Activated CD4-positive, alpha-beta T cell treated with anti-CD3 and anti-CD28 coated beads, Interleukin-2, amount 50 U/mL, for 48 hours (primary cell): ENCODE measurements around the gene ROR1.

ENCODE experiments used
- DNase-seq, 2 experiments: peaks; one replicate each; pipeline ENCODE4 v3.0.0-alpha.2; 2020

The ROR1 gene

GRCh38 chr1:64038965-64039364 is 265.1 kb downstream of the ROR1 start:
- DNase-seq, result no peak

GRCh38 chr1:64039390-64039926 is 265.6 kb downstream of the ROR1 start:
- no peak for DNase-seq

- no peak for DNase-seq
Observed at GRCh38 chr1:64041371-64042131, 267.7 kb downstream of the ROR1 start.

GRCh38 chr1:64042331-64043100 is 268.7 kb downstream of the ROR1 start:
- no peak for DNase-seq

GRCh38 chr1:64043288-64043687 is 269.5 kb downstream of the ROR1 start:
- no peak for DNase-seq

GRCh38 chr1:64043976-64044375 is 270.2 kb downstream of the ROR1 start:
- no peak for DNase-seq

GRCh38 chr1:64046243-64046642 is 272.4 kb downstream of the ROR1 start:
- DNase-seq, result no peak

- DNase-seq, result no peak
Observed at GRCh38 chr1:64046891-64047290, 273.1 kb downstream of the ROR1 start.

GRCh38 chr1:64047549-64047996 is 273.8 kb downstream of the ROR1 start:
- no peak for DNase-seq

GRCh38 chr1:64049900-64050540 is 276.2 kb downstream of the ROR1 start:
- no peak for DNase-seq

- DNase-seq, result no peak
Observed at GRCh38 chr1:64050601-64051000, 276.8 kb downstream of the ROR1 start.

- DNase-seq, result no peak
Observed at GRCh38 chr1:64051796-64052195, 278.0 kb downstream of the ROR1 start.

GRCh38 chr1:64052777-64053176 is 279.0 kb downstream of the ROR1 start:
- DNase-seq, result no peak

GRCh38 chr1:64055310-64055709 is 281.5 kb downstream of the ROR1 start:
- no peak for DNase-seq

GRCh38 chr1:64059556-64059955 is 285.7 kb downstream of the ROR1 start:
- no peak for DNase-seq

GRCh38 chr1:64060611-64061302 is 286.9 kb downstream of the ROR1 start:
- DNase-seq, result no peak

- no peak for DNase-seq
Observed at GRCh38 chr1:64061430-64062104, 287.8 kb downstream of the ROR1 start.

- DNase-seq, result no peak
Observed at GRCh38 chr1:64062529-64062928, 288.7 kb downstream of the ROR1 start.

GRCh38 chr1:64062941-64063581 is 289.2 kb downstream of the ROR1 start:
- no peak for DNase-seq

GRCh38 chr1:64065571-64065970 is 291.8 kb downstream of the ROR1 start:
- no peak for DNase-seq

GRCh38 chr1:64072089-64072793 is 298.4 kb downstream of the ROR1 start:
- DNase-seq, result no peak
